Endothelial cell (in vitro differentiated cells): ENCODE measurements around the gene HDAC7. TPM values are rescaled to one million over a fixed set of nuclear protein-coding genes. Genes with fewer than 3 reads are reported as not detected.

ENCODE experiments used
- DNase-seq: peaks from one replicate; pipeline ENCODE4 v3.0.0; 2021; ENCODE audit warnings: low spot score
- H3K27ac Mint-ChIP-seq: one replicate; pipeline ENCODE4 v1.8.0; 2021; ENCODE audit warnings: mixed read lengths, inconsistent platforms; ENCODE audit not compliant: unreplicated experiment
- H3K27me3 Mint-ChIP-seq: one replicate; pipeline ENCODE4 v1.8.0; 2021; ENCODE audit warnings: mild to moderate bottlenecking, moderate library complexity, mixed read lengths, inconsistent platforms; ENCODE audit not compliant: unreplicated experiment
- H3K36me3 Mint-ChIP-seq: one replicate; pipeline ENCODE4 v1.8.0; 2021; ENCODE audit warnings: mild to moderate bottlenecking, low read depth, mixed read lengths, inconsistent platforms; ENCODE audit not compliant: unreplicated experiment
- H3K4me1 Mint-ChIP-seq: one replicate; pipeline ENCODE4 v1.8.0; 2021; ENCODE audit warnings: mild to moderate bottlenecking, mixed read lengths, inconsistent platforms; ENCODE audit not compliant: unreplicated experiment
- H3K4me3 Mint-ChIP-seq: one replicate; pipeline ENCODE4 v1.8.0; 2021; ENCODE audit warnings: mild to moderate bottlenecking, mixed read lengths, inconsistent platforms; ENCODE audit not compliant: unreplicated experiment
- H3K9me3 Mint-ChIP-seq: one replicate; pipeline ENCODE4 v1.8.0; 2021; ENCODE audit warnings: mixed read lengths, inconsistent platforms; ENCODE audit not compliant: unreplicated experiment
- total RNA-seq: library from RNA; stranded (reverse); fragmentation: NEBNext Ultra II Directional; extraction: Animal tissue kit (Norgen Biotek cat#: 25700); gene quantifications from one replicate; pipeline ENCODE4 v1.2.1, GENCODE V29; 2021; ENCODE audit not compliant: unreplicated experiment
- TF ChIP-seq, protein P1 (sequence below): fragments of 200-600 bp; sonication (generic); IDR thresholded peaks from one replicate; pipeline ENCODE4 v1.5.0; 2021; ENCODE audit warnings: antibody characterized with exemption; ENCODE audit not compliant: unreplicated experiment

The HDAC7 gene
- total RNA-seq, 1 donor from 2014 or later: 387 TPM

- H3K27ac Mint-ChIP-seq: peak overlapping the region; percentile 68
Observed at GRCh38 chr12:47840571-47840970, 20.9 kb upstream of the HDAC7 start.

GRCh38 chr12:47839214-47839876 lies 19.6 kb upstream of the HDAC7 start:
- Mint-ChIP-seq H3K4me1 (peaks cover 54% of the 10 kb centered on the region), H3K36me3 (no peaks in the 10 kb centered on the region), H3K27me3 (peaks cover 12% of the 10 kb centered on the region), H3K4me3 (peak overlapping the region; percentile 28), H3K9me3 (no peaks in the 10 kb centered on the region), H3K27ac (no peak overlapping the region)
- TF ChIP-seq, protein P1, sequence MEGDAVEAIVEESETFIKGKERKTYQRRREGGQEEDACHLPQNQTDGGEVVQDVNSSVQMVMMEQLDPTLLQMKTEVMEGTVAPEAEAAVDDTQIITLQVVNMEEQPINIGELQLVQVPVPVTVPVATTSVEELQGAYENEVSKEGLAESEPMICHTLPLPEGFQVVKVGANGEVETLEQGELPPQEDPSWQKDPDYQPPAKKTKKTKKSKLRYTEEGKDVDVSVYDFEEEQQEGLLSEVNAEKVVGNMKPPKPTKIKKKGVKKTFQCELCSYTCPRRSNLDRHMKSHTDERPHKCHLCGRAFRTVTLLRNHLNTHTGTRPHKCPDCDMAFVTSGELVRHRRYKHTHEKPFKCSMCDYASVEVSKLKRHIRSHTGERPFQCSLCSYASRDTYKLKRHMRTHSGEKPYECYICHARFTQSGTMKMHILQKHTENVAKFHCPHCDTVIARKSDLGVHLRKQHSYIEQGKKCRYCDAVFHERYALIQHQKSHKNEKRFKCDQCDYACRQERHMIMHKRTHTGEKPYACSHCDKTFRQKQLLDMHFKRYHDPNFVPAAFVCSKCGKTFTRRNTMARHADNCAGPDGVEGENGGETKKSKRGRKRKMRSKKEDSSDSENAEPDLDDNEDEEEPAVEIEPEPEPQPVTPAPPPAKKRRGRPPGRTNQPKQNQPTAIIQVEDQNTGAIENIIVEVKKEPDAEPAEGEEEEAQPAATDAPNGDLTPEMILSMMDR: no peak
- DNase-seq: no peak

More at GRCh38 chr12:47840571-47840970, 20.9 kb upstream of the HDAC7 start:
- peaks cover 11% of the 10 kb centered on the region for H3K27me3 Mint-ChIP-seq
- peaks cover 43% of the 10 kb centered on the region for H3K4me1 Mint-ChIP-seq
- no peaks in the 10 kb centered on the region for H3K9me3 Mint-ChIP-seq
- H3K4me3 Mint-ChIP-seq: no peak overlapping the region
- TF ChIP-seq, protein P1: no peak
- H3K36me3 Mint-ChIP-seq: peaks cover 6% of the 10 kb centered on the region
- DNase-seq: no peak

- H3K27ac Mint-ChIP-seq: no peak overlapping the region
- TF ChIP-seq, protein P1: peak; percentile 48
- peaks cover 13% of the 10 kb centered on the region for H3K27me3 Mint-ChIP-seq
Observed at GRCh38 chr12:47838286-47838931, 18.7 kb upstream of the HDAC7 start.

DNA sequence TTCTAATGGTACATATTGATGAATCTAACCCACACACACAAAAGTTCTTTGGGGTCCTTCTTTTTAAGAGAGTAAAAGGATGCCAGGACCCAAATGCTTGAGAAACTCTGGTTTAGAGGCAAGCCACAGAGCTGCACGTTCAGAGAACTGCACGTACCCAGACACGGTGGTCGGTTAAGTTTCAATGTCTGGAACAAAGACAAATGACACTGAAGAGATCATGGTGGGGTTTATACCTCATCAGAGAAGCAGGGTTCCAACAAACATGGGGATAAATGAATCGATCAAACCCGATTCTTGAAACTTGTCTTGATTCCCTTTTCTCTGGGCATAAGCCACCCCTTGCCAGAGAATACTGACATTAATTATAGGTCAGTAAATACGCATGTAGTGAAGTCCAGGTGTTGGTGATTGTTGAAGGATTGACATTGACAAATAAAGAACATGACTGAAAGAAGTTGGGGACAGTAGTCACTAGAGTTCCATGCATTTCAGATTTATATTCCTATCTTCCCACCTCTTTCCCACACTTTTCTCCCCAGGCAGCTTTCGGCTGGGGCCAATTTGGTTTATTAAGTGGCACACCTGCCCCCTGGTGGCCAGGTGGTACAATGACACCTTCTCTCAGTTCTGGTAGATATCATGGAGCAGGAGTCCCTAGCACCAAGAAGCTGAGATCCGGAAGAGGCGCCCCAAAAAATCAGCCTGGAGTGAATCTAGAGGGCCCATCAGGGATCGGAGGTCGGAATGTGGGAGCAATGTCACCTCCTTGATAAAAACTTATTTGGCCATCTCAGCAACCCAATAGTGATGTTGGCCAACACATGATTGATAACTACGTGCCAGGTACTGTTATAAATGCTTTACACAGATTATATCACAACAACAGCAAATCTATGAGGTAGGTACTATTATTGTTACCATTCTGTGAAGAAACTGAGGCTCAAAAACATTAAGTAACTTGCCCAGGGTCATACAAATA lies 17.8 kb upstream of the HDAC7 start:
- Mint-ChIP-seq H3K36me3 (no peaks in the 10 kb centered on the region), H3K27ac (no peak overlapping the region)

More at GRCh38 chr12:47838286-47838931, 18.7 kb upstream of the HDAC7 start:
- DNase-seq: peak; percentile 43
- Mint-ChIP-seq H3K4me1 (peaks cover 60% of the 10 kb centered on the region), H3K4me3 (no peak overlapping the region), H3K36me3 (no peaks in the 10 kb centered on the region), H3K9me3 (no peaks in the 10 kb centered on the region)

More for the DNA sequence above, 17.8 kb upstream of the HDAC7 start:
- no peaks in the 10 kb centered on the region for H3K9me3 Mint-ChIP-seq
- peaks cover 13% of the 10 kb centered on the region for H3K27me3 Mint-ChIP-seq
- H3K4me3 Mint-ChIP-seq: no peak overlapping the region
- TF ChIP-seq, protein P1: peak; percentile 98
- peak; percentile 70 for DNase-seq
- peaks cover 54% of the 10 kb centered on the region for H3K4me1 Mint-ChIP-seq
